AG08396 (cell line): ENCODE results near the gene MBOAT1.
"Not testable (repeated sequence)": the region's sequence is repeated elsewhere in the genome, so short reads cannot be mapped to it uniquely, and the experiment has no call there.

ENCODE experiments used
- DNase-seq: peaks from one replicate; pipeline ENCODE4 v3.0.0; 2012; ENCODE audit warnings: low spot score, mixed read lengths

MBOAT1 gene, protein sequence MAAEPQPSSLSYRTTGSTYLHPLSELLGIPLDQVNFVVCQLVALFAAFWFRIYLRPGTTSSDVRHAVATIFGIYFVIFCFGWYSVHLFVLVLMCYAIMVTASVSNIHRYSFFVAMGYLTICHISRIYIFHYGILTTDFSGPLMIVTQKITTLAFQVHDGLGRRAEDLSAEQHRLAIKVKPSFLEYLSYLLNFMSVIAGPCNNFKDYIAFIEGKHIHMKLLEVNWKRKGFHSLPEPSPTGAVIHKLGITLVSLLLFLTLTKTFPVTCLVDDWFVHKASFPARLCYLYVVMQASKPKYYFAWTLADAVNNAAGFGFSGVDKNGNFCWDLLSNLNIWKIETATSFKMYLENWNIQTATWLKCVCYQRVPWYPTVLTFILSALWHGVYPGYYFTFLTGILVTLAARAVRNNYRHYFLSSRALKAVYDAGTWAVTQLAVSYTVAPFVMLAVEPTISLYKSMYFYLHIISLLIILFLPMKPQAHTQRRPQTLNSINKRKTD

DNA sequence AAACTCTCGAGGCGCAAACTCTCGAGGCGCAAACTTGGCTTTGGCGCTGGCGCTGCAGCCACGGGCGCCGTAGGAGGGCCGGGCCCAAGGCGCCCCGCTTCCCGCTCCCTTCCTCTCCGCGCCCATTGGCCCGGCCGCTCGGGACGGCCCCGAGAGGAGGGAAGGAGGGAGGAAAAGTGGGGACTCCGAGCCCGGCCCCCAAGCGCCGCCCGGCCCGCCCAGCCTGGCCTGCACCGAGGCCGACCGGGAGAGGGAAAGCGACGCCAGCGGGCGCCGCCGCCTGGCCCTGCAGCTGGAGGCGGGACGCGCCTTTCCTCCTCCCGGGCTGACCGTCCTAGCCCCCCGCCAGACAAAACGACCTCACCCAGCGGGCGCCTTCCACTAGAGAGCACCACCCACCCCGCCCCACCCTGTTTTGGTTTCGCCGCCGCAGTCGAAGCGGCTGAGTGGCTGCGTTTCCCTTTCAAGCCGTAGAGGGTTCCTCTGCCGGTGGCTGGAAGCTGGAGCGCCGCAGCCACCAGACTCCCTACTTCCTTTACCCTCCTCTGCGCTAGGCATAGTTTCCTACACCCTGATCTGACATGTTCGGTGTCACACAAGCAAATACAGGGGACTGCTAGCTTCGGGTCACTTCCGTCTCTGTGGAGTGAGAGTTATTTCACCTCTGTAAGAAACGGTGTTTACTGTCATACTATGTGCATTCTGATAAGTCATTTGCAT lies at the start of gene MBOAT1:
MBOAT1 (minus strand) TSS at position 78 of the 720 bp plus-strand sequence. CDS start 235 bp downstream, outside the sequence.
- peak; percentile 96 for DNase-seq

- DNase-seq: no peak
Observed at GRCh38 chr6:20261685-20262084, 49.4 kb upstream of the MBOAT1 start.

GRCh38 chr6:20260360-20260759 lies 48.1 kb upstream of the MBOAT1 start:
- no peak for DNase-seq

DNA sequence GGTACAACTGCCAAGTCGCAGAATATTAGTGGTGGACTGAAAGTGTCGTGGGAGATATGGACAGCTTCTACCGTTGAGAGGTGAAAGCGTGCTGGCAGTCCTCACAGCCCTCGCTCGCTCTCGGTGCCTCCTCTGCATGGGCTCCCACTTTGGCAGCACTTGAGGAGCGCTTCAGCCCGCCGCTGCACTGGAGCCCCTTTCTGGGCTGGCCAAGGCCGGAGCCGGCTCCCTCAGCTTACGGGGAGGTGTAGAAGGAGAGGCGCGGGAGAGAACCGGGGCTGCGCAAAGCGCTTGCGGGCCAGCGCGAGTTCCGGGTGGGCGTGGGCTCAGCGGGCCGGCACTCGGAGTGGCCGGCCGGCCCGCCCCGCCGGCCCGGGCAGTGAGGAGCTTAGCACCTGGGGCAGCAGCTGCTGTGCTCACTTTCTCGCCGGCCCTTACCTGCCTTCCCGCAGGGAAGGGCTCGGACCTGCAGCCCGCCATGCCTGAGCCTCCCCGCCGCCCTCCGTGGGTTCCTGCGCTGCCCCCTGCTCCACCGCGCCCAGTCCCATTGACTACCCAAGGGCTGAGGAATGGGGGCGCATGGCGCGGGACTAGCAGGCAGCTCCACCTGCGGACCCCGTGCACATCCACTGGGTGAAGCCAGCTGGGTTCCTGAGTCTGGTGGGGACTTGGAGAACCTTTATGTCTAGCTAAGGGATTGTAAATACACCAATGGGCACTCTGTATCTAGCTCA lies 47.2 kb upstream of the MBOAT1 start:
- DNase-seq: no peak

- DNase-seq: no peak
Observed at GRCh38 chr6:20255428-20255827, 43.2 kb upstream of the MBOAT1 start.

GRCh38 chr6:20254295-20254694 lies 42.0 kb upstream of the MBOAT1 start:
- no peak for DNase-seq

GRCh38 chr6:20253021-20253420 lies 40.8 kb upstream of the MBOAT1 start:
- no peak for DNase-seq

- DNase-seq: no peak
Observed at GRCh38 chr6:20252311-20252710, 40.0 kb upstream of the MBOAT1 start.

DNA sequence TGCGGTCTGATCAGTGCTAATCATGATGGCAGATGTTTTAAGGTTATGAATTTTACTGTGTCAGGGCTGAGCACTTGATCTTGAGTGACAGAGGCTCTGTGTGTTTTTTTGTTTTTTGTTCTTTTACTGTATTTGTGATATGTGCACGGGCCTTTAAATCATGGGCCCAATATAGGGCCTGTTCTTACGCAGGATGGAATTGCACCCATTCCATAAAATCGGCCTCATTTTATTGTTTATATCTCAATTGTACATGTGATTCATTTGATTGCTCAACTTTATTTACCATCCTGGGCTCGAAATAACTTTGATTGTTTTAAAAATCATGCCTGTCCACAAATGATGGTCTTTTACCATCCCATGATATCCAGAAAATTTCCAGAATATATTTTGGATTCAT lies 39.3 kb upstream of the MBOAT1 start:
- no peak for DNase-seq

DNA sequence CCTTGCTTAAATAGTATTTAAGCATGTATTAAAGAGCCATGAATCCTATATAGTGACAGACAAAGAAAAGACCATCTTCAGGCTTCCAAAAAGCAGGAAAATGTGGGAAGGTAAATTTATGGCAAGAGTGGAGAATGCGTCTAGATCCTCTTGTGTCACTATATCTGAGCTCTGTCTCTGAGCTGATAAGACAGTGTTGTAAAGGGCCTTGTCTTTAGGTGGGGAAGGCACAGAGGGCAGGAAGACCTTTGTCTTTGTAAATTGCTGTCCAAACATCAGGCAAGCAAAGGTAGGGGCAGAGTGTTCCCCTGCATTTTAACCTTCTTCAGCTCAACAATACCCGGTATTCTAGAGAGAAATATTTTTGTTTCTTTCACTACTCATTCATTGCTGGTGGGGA lies 33.9 kb upstream of the MBOAT1 start:
- no peak for DNase-seq

GRCh38 chr6:20244807-20245681 lies 32.8 kb upstream of the MBOAT1 start:
- DNase-seq: not testable (repeated sequence)

GRCh38 chr6:20243288-20243687 lies 31.0 kb upstream of the MBOAT1 start:
- no peak for DNase-seq

DNA sequence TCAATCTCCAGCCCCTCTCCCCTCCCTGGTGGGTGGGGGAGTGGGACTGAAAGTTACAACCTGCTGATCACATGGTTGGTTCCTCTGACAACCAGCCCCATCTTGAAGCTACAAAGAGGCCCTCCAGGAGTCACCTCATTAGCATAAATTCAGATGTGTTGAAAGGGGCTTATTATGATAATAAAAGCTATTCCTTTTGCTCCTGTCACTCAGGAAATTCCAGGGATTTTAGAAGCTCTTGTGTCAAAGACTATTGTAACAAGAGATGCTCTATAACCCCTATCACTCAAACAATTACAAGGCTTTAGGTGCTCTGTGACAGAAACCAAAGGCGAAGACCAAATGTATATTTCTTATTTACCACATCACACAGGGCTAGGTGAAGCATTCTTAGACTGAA lies 30.1 kb upstream of the MBOAT1 start:
- no peak for DNase-seq

- no peak for DNase-seq
Observed at GRCh38 chr6:20241102-20241501, 28.8 kb upstream of the MBOAT1 start.

DNA sequence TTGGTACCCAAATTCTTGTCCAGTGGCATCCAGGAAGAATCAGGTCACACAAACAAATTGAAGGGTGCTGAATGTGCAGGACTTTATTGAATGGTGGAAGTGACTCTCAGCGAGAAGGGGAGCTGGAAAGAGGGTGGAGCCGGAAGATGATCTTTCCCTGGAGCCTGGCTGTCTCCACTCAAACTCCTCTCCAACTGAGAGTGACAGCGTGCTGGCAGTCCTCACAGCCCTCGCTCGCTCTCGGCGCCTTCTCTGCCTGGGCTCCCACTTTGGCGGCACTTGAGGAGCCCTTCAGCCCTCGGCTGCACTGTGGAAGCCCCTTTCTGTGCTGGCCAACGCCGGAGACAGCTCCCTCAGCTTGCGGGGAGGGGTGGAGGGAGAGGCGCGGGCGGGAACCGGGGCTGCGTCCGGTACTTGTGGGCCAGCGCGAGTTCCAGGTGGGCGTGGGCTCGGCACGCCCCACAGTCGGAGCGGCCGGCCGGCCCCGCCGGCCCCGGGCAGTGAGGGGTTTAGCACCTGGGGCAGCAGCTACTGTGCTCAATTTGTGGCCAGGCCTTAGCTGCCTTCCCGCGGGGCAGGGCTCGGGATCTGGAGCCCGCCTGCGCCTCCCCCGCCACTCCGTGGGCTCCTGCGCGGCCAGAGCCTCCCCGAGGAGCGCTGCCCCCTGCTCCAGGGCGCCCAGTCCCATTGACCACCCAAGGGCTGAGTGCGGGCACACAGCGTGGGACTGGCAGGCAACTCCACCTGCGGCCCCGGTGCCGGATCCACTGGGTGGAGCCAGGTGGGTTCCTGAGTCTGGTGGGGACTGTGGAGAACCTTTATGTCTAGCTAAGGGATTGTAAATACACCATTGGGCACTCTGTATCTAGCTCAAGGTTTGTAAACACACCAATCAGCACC lies 26.7 kb upstream of the MBOAT1 start:
- DNase-seq: no peak

GRCh38 chr6:20237677-20238460 lies 25.6 kb upstream of the MBOAT1 start:
- no peak for DNase-seq

DNA sequence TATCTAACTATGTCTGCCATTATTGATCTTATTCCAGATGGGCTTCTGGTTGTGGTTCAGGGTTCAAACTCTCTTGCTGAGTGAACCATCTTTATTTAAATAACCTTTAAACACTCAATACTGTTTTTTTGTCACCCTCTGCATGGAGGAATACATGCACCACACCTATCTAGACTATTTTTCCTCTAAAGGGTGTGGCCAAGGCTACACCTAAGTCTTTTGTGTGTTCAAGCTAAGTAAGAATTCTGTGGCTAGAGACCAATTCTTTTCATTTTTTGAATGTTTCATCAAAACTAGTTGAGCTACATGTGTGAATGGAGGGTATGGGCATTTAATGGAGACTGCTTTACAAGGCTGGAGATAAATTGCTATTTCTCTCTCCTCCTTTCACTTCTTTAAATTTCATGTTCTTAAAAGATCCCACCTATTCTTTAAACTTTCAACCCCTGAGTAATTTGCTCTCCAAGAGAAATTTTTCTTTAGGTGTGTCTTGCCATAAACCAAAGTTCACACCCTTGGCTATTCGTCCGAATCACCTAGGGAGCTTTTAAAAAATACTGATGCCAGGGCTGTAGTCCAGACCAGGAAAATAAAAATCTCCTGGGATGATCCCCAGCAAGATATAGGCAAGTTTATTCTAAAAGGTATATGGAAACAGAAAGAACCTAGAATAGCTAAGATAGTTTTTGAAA lies 24.8 kb upstream of the MBOAT1 start:
- no peak for DNase-seq

- DNase-seq: no peak
Observed at GRCh38 chr6:20236344-20236743, 24.1 kb upstream of the MBOAT1 start.

DNA sequence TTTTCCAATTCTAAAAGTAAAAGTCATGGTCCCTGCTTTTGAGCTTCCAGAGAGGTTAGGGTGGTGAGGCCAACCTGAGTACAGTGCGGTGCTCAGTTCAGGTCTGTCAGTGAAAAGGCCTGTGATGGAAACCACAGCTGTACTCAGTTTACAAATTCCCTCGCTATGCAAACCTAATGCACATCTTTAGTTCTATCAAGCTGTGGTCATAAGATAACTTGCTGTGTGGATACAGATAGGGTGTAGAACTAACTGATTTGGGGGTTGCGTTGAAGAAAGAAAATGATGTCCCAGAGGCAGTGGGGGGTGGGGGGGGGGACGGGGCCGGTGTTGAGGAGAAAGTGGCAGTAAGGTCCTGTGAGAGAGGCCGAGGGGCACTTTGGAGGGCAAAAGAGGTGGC lies 22.8 kb upstream of the MBOAT1 start:
- DNase-seq: no peak
